Stimulated activated CD4-positive, alpha-beta T cell treated with anti-CD3 and anti-CD28 coated beads, Interleukin-12 subunit alpha, Interleukin-12 subunit beta, amount 100 ng/mL, for 24 hours (primary cell): ENCODE results near the gene SCGN.

Experiments
- DNase-seq, 2 experiments: peaks; one replicate each; pipeline ENCODE4 v3.0.0-alpha.2; 2020; ENCODE audit warnings: low read depth in 2 of 2

Gene SCGN

DNA sequence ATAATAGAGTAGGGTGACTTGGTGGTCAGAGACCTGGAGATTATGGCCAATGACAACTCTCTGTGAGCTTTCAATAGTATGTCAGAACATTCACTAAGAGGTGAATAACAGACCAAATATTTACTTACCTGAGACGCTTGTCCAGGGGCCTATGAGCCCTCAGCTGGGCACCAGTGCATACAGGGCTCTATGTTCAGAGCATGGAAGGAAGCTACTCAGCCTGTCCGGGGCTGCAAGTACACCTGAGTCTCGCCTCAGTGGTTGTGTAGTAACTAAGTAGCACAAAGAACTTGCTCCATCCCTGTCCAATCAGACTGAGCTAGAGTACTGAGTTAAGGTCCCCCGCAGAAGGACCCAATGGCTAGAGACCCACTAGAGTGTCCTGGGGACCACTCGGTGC lies 11.6 kb upstream of the SCGN start:
- no peak for DNase-seq

DNA sequence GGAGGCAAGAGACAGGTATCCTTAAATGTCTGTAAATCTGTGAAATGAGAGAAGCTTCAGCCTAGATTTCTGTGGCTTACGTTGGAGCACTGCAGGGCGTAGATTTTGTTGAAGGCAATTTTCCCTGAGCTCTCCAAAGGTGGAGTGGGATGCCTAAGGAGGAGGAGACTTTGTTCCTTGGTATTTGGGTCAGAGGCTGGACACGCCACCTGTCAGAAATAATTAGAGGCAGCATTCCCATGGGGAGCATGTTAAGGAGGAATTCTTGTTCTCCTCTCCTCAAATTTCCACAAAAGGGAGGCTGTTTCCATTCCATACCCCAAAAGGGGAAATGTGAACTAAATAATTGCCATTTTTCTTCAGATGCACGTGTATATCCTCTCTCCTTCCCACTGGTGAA lies 11.1 kb upstream of the SCGN start:
- DNase-seq = no peak

DNA sequence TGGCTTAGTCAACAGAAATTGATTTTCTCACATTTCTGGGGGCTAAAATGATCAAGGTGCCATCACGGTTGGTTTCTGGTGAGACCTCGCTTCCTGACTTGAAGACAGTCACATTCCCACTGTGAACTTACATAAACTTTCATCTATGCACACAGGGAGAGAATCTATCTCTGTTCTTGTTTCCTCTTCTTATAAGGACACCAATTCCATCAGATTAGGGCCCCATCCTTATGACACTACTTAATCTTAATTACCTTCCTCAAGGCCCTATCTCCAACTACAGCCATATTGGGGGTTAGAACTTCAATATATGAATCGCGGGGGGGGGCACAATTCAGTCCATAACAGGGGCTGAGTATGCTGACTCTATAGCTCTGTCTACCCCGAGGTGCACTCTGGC lies 10.6 kb upstream of the SCGN start:
- DNase-seq = no peak

DNA sequence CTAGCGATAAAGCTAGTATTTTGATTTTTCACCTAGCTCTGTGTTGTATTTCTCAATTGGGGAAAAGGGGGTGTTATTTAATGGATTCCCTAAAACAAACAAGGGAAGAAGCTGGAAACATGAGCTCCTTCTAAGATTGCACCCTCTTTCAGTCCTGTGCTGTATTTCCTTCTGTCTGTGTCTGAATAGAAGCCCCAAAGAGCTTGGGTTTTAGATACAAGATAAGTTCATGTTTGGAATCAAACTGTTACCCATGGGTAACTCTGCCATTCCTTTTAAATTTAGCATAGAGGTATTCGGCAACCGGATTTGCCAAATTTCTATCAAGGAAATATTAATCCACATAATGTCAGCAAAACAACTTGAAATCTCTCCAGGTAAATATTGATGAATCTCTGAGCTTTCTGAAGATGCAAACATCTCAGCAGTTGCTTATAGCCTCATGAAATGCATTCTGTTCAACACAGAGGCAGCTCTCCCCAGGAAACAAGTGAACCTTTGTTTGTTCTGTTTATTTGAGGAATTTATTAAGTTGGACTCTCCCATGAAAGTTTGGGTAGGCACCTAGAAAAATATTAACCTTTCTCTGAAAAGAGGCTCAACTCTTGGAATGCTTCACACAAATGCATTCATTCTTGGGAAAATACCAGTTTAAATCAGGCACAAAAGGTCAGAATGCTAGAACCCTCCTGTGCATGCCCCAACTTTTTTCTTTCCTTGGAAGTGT lies 9.9 kb upstream of the SCGN start:
- DNase-seq = no peak

DNA sequence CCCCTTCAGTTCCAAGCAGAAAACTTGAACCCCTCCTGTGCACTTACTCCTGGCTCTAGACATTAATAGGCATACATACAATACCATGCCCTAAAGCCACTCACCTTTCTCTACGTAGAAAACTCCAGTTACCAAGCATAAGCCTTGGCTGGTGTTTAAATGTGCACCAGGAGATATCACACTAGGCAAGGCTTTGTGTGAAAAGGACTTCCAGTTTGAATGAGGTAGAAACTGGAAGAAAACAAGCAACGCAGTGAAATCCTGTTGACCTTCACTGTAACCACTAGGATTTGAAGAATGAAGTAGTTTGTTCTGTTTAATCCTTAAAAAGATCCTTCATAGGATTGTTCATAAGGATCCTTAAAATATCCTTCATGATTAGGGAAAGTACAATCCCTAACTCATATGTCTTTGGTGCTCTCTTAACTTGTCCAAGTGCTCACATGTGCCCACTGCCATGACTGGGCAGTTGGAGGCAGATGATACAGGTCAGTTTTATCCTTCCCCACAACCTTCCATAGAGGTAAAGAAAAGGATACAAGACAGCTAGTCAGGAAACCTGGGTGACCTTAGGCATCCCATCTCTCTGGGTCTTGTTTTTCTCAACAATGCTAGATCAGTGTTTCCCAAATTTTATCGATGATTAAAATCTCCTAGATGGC lies 9.2 kb upstream of the SCGN start:
- DNase-seq = no peak

DNA sequence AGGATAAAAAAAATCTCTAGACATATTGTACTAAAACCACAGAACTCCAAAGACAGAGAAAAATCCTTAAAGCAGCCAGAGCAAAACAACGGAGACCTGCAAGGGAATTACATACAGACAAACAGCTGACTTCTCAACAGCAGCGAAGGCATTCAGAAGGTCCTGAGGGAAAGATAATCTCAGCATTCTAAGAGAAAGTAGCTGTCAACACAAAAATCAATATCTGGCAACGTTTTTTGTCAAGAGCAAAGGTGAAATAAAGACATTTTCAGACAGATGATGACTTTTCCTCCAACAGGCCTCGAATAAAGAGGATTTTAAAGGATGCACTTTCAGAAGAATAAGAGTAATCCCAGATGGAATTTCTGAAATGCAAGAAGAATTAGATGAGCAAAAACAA lies 6.1 kb upstream of the SCGN start:
- no peak for DNase-seq

DNA sequence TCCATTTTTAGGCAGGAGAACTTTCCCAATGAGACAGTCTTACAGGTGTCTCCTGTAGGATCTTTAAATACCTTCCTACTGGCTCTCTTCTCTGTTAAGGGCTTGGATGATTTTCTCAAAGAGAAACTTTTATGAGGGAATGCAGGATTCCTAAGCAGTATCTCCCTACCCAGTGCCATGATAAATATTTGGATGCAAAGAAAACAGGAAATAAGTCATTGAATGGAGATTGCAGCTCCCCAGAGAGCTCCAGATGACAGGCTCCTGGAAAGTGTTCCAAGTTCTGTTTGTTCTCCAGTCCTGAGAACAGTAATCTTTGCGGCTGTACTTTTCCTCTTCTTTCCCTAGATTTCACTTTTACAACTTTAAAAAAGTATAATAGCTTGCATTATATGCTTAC lies 2.4 kb upstream of the SCGN start:
- DNase-seq = no peak

DNA sequence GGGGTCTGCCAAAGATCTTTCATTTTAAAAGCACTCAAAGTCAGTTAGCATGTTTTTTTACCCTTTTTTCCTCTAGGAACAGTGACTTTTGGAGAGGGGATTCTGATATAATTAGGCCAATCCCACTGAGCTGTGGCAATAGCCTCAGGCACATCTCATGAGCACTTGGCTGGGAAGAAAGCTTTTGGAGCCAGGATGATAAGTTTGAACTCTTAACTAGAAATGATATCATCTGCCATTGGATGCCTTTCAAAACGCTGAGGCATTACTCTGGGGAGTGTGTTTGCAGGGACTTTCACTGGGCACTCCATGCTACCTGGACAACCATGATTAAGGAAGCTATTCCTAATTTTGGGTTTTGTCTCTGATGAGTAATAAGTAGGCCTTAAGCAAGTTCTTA lies 3.7 kb downstream of the SCGN start:
- DNase-seq = no peak

DNA sequence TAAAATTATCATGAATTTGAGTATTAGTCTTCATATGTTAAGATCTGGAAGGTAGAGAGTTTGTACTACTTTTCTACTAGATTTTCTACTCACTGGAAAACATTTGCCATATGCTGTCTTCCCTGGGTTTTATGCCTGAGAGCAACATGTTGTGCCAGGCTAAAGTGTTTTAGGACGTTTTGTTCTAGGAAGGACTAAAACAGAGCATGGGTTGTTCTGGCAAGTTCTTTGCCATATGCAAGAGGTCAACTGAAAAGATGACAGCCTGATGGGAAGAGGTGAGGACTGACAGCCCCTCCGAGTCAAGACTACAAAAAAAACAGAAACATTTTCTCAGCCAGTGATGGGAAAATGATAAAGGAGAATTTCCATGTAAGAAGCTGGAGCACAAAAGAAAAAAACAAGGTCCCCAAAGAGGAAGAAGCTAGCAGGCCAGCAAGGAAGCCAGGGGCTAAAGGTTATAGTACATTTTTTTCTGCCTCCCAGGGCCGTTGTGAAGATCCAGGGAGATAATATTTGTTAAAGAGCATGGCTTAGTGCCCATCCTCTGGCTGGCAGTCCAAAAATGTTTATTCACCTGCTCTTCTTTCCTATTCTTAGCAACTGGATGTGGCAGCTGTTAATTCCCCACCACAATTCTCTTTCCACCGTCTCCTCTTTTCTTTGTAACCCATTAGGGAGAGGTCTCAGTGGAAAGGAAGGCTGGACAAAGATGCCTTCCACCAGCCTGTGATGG lies 7.8 kb downstream of the SCGN start:
- no peak for DNase-seq

DNA sequence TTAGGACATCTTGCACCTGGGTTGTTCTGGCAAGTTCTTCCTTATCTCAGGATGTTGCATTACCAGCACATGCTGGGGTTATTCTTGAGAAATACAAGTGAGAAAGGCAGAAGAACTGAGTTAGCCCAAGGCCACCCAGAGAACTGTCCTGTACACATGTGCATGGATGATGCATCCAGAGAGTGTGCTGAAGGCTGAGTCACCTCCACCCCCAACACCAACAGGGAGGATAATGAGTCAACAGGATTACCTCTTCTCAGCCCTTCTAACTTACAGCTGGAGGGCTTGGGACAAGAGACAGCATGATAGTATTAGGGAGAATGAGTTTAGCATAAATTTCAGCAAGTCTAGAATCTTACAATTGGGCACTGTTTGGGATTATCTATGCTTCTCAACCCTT lies 8.5 kb downstream of the SCGN start:
- DNase-seq = peak in 1 of 2 experiments; percentile 3

DNA sequence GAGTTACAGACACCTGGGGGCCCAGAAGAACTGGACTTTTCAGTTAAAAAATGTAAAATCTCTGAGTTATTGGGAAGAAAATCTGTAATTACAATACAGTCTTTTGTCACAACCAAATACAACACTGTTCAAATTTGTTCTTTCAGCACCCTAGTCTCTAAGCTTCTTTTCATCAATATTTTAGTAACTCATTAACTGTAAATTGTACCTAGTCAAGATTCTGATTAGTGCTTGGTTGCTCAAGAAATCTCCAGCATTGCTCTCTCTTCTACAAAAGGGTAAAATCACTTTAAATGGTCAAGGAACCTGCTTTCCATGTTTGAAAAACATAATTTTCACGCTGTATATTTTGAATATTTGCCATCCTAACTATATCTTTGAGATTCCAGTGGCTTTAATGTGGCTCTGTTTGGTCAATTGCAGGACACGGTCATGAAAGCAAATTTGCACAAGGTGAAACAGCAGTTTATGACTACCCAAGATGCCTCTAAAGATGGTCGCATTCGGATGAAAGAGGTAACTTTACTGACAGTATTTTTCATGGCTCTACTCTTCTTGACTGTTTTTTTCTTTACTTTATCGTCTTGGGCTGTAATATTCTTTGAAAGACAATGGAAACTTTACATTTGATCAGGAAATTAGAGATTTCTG lies 9.2 kb downstream of the SCGN start:
- DNase-seq = no peak

DNA sequence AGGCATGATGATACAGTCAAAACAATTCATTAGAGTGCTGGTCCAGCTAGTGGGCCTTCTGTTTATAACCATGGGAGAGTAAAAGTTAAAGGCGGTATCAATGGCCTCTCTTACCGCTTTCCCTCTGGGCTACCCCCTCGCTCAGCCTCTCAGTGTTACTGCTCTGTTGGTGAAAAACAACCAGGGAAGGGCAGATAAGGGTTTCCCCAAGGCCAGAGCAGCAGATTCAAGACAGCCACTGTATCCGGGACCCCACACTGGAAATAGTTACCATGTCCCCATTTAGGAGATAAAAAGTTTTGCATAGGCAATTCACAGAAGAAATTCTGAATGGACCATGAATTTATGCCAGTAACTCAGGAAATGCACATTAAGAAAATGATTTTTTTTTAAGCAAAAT lies 13.4 kb downstream of the SCGN start:
- DNase-seq = no peak

DNA sequence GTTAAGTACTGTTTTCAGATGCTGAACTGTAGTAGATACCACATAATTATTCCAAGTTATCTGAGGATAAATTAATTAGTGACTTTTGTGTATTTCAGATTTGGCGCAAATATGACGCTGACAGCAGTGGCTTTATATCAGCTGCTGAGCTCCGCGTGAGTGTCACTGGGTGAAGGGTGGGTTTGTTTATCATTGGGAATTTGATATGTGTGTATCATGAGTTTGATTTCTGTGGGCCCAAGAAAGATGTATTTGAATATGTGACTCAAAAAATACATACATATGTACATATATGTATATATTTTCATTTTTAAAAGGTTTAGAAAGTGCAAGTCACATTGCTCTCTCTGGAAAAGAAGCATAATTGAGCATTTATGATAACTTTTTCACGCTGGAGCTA lies 17.4 kb downstream of the SCGN start:
- no peak for DNase-seq

DNA sequence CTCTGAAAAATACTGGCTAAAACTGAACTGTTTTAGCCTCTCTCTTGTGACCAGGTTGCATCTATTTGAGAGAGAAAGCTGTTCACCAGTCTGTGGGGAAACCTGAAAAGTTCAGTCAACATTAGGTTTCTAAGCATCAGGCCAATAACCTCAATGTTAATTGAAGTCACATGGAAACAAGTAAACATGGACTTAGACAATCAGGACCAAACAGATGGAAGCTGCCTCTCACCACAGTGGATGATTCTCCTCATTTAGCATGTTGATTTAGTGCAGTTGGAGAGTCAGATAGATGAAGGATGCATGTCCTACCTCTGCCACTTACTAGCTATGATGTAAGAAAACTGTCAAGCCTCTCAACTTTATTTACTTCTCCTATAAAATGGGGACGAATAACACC lies 18.2 kb downstream of the SCGN start:
- DNase-seq = no peak

DNA sequence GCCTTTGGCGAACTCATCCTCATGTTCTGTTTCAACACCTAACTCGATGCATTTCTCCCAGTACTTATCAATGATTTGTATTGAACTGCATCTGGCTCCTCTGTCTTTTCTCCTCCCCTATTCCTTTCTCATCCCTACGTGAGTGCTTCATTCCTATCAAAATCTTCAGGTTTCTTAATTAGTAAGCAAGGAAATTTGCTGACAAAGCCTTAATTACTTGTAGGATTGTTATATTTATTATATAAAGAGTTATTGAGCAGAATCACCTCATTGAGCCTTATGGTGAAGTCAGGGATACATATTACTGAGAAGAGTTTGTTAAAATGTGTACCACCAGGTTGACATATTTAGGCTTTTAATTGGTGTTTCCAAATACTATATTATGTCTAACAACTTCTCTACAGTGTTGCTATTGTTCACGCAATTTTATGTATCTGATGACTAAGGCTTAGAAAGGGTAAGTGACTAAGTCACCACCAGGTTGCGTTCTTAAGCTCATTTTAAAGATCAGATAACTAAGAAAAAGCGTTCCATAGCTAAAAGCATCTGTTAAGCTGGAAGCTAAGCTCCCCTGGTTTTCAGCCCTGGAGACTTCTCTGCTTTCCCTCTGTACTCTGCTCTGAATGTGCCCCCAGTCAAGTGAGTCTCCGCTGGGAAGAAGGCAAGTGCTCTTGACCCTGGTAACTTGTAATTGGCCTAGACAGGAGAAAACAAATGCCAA lies 18.9 kb downstream of the SCGN start:
- no peak for DNase-seq

DNA sequence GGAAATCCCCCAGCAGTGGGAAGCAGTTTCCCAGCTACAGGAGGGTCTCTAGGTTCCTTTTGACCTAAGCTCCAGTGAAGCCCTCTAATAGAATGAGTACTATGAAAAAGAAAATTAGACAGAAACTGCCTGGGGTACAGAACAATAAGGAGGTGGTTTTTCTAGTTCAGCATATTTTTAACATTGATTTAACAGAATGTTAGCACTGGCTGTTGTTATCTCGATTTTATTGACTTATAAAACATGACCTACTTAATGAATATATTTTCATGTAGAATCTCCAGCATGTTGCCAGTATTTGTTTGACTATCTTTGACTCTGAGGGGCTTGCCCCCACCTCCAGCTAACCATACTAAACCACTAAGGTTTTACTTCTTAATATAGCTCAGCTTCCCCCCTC lies 19.6 kb downstream of the SCGN start:
- DNase-seq = no peak

DNA sequence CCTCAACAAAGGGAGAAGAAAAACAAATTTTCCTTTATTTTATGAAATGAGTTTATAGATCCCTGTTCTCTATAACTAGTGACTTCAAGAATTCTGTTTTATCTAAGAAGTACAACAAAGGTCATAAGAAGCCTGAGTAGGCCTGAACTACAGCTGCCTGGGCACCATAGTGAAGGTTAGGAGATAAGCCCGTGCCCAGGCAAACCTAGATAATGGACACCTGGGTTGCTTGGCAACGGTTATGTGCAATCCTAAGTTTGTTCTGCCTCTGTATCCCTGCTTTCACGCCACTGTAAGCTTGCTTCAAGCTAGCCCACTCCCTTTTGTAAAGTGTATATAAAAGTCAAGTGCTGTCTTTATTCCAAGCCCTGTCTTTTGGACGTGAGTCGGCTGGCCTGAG lies 23.2 kb downstream of the SCGN start:
- DNase-seq = no peak

DNA sequence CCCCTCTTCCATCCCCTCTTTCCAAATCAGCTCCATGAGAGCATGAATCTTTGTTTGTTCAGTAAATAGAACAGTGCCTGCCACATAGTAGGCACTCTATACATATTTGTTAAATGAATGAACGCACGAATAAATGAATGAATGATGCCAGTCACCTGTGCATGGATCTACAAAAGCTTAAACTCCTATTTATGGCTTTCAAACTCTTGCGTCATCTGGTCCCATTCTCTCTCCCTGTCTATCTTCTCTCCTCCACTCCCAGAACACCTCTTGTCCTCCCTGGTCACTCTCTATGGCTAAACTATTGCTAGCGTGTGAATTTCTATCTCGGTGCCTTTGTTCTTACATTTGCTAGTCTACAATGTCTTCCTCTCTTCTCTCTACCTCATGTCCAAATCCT lies 24.8 kb downstream of the SCGN start:
- no peak for DNase-seq

DNA sequence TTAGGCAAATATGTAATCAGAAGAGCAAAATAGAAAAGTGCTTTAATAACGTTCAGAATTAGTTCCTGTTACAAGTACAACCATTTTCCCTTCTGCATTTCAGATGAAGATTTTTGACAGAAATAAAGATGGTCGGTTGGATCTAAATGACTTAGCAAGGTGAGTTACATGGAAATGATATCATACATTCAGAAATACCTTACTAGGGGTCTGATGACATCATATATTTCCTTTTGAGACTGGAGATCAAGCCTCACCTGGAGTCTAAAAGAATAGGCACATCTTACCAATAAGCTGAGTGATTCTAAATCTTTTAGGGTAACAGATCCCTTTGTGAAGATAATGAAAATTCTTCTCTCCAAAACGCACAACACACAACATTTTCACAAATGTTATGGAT lies 29.8 kb downstream of the SCGN start:
- DNase-seq = no peak

DNA sequence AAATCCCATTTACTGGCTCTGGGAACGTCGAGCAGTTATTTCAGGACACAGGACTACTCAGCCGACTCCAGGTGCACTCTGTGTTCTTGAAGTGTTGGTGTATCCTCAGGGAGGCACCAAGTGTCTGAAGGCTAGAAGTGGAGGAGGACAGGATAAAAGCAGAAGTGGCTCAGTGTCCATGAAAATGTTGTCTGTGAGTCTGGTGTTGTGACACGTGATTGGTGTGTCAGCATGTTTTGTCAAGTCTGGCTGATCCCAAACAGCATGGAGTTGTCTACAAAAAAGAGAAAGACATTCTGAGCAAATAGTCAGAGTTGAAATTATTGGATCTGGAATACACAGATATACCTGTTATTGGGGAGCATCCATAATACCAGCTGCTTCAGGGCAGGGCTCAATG lies 30.3 kb downstream of the SCGN start:
- no peak for DNase-seq

DNA sequence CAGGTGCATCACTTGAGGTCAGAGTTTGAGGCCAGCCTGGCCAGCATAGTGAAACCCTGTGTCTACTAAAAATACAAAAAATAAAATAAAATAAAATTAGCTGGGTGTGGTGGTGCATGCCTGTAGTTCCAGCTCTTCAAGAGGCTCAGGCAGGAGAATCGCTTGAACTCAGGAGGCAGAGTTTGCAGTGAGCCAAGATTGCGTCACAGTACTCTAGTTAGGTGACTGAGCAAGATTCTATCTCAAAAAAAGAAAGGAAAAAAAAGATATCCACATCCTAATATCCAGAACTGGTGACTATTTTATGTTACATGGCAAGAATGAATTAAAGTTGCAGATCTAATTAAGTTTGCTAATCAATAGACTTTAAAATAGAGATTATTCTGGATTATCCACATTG lies 32.5 kb downstream of the SCGN start:
- DNase-seq = no peak

DNA sequence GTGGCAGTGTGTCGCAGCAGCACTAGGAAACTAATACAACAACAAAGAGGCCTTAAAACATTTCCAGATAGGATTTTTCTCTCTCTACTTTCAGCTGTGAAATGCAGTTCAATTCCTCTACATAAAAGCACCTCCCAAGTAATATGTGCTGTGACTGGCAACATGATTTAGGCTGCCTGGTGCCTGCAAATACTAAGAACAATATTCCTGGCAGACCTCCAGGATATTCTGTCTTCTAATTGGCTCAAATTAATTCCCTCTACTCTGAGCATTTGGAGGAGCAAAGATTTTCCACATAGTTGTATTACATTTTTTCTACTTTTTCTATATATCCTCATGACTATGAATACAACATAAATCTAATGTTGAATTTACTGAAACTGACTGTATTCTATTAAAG lies 33.2 kb downstream of the SCGN start:
- no peak for DNase-seq
